Measurements from ENCODE around the gene MLLT3. TPM values are rescaled to one million over a fixed set of nuclear protein-coding genes. Genes with fewer than 3 reads are reported as not detected.

Gene MLLT3
- polyA plus RNA-seq, 5 donors = 21.3 to 39.8 (median 37.7) TPM

GRCh38 chr9:20512636-20513035, 109.7 kb downstream of the MLLT3 start:
- no peak for DNase-seq

DNA sequence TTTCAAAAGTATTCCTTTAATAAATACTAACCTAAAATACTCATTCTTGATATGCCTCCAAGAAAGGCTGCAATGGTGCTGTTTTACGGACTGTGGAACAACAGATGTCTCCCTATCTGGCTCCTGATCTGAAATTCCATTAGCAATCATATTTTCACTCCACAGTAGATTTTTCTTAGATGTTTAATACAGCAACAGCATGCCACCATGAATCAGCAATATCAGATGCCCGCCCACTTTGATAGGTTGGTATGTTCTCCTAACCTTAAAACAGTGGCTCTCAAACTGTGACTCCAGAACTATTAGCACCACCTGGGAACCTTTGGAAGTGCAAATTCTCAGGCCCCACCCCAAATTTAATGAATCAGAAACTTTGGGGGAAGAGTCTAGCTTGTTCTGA, 110.2 kb downstream of the MLLT3 start:
- no peak for DNase-seq

- no peak for DNase-seq
These were observed 110.6 kb downstream of the MLLT3 start for GRCh38 chr9:20511686-20512085.

GRCh38 chr9:20509466-20509865, 112.8 kb downstream of the MLLT3 start:
- DNase-seq = no peak

DNA sequence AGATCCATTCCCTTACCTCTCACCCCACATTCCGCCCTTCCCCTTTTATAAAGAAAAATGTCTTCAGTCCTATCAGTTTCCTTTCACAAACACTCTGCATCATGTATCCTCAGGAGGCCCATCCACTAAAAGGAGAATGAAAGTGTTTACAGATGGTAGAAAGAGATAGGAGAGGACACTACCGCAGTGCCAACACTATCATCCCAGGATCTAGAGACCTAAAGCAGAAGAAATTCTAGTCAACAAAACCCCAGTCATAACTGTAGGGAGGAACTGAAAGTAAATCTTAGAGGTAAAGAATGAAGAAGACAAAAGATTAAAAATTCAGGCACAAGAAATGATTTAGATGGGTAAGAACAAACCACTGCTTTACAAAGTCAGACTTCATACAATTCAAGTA, 114.1 kb downstream of the MLLT3 start:
- DNase-seq = no peak

DNA sequence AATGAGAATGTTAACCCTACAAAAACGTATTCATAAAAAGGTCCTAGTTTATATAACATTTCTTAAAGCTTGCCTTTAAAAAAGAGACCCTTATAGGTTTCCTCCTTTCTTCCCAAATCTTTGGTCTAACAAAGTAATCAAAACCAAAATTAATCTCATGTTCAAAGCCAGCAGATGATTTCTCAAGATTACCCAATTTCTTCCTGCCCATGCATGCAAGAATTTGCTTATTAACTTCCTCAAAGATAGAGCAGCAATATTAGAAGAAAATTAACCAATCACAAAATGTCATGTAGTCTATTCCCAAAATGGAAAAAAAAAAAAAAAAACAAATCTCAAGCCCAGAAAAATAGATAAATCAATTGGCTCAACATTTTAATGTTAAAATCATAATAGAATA, 114.9 kb downstream of the MLLT3 start:
- no peak for DNase-seq

DNA sequence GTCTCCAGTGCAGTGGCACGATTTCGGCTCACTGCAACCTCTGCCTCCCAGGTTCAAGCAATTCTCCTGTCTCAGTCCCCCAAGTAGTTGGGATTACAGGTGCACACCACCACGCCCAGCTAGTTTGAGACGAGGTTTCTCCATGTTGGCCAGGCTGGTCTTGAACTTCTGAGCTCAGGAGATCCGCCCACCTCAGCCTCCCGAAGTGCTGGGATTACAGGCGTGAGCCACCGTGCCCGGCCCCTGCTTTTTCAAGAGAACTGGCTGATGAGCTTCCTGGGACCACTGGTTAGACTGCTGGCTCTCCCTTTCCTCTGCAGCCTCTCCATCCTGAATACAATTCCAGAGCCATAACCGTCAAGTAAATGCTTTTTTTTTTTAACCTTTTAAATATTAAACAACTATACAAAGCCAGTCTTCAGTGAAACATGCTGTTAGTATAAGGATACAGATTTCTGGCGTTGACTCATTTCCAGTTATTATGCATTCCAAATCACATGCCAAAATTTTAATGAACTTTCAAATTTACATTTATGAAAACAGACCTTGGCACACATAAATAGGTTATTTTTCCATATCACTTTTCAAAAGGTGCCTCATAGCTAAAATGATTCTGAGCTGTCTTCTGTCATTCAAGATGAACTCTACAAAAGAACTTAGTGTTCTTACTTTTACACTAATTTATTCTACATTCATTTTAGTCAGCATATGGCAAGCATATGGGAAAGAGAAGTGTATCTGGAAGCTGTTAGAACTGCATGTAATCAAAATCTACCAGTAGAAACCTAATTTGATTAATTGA, 116.0 kb downstream of the MLLT3 start:
- peak in 1 of 2 donors; percentile 7 for DNase-seq

DNA sequence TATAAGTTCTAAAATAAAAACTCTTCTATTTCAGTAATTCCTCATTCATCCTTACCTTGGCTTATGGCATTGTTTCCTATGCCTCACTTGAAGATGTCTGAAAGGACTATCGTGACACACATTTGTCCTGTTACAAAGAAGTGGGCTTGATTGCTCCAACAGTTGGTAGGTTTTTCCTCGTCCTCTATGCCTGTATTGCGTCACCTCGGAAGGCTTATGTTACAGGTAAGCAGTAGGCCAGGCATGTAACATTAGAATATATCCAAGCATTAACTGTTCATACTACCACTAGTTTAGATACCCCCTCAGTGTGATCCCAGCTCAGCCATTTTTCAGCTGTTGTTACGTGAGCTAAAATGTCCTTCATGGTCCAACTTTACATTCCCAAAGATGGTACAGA, 116.7 kb downstream of the MLLT3 start:
- no peak for DNase-seq

GRCh38 chr9:20504930-20505329, 117.4 kb downstream of the MLLT3 start:
- DNase-seq = no peak

DNA sequence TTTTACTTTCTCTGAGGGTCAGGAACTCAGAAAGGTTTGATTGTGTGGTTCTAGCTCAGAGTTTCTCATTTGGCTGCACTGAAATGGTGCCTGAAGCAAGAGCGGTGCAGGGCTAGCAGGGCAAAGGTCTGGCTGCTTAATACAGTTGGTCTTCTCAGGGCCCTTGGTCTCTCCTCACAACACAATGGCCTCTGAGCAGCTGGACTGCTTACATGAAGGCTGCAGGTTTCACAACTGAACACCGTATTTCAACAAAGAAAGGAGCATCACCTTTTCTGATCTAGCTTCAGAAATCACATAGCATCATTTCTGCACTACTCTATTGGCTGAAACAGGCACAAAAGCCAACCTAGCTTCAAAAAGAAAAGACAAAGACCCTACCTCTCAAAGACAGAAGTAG, 122.2 kb downstream of the MLLT3 start:
- DNase-seq = no peak

- DNase-seq = no peak
These were observed 123.3 kb downstream of the MLLT3 start for GRCh38 chr9:20499013-20499412.

- no peak for DNase-seq
These were observed 126.0 kb downstream of the MLLT3 start for GRCh38 chr9:20496328-20496727.

DNA sequence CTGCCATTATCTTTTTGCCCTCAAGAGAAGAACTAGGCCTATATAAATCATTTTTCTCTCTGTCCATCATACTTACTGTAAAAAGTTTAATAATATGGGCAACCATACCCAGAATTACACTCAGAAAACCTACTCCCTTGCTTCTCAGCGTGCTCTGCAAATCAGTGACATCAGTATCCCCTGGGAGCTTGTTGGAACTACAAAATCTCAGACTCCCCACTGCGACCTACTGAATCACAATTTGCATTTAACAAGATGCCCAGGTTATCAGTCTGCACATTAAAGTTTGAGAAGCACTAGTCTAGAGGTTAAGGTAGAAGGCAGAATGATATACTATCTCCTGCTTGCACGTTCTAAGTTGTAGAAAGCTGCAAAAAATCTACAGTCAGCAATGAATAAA, 127.2 kb downstream of the MLLT3 start:
- no peak for DNase-seq

DNA sequence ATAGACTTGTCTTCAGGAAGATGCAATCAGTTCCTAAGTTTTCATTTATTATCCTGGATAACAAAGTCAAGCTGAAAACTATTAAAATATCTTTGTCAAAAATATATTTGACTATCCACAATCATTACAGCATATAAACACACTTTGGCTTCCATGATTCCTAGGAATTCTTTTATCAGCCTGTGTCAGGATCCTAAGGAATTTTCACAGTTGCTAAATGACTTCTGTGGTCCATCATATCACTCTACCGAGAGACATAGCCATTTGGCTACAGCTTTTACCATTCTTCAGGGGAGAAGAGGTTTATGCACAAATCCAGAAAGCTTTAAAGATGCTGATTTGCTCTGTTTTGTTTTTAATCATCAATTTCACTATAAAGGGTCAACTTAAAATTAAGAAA, 128.3 kb downstream of the MLLT3 start:
- DNase-seq = no peak

- DNase-seq = no peak
These were observed 129.5 kb downstream of the MLLT3 start for GRCh38 chr9:20492772-20493171.

DNA sequence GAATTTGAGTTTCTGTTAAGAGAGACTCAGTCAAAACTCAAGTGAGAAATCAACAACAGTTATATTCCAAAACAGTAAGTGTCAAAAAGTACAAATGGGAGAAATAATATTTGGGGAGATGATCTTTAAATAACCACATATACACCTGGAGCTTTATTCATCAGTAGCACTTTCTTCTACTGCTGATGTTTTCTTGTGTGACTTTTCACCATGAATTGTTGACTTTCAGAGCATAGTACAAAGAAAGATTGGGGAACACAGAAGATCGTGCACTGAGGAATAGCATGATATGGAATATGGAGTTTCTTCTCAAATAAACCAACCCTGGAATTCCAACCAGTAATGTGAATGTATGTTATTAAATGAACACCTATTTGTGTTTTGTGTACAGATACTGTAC, 130.7 kb downstream of the MLLT3 start:
- no peak for DNase-seq

GRCh38 chr9:20490246-20490834, 132.0 kb downstream of the MLLT3 start:
- no peak for DNase-seq

DNA sequence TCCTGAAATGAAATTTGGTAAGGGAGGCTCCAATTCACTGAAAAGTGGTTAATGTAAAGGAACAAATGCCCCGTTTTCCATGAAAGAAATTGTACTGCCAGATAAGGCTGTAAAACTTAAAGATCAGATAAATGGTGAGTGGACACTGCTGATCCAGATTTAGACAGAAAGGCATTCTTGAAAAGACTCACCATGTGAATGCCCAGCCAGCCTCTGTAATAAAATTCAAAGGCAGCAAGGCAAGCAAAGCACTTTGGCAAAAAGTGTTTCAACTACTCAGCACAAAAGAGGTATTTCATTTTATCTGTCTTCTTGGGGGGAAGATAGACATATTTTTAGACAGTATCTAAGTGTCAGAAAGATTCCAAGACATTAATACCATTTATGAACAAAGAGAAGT, 133.6 kb downstream of the MLLT3 start:
- DNase-seq = no peak

DNA sequence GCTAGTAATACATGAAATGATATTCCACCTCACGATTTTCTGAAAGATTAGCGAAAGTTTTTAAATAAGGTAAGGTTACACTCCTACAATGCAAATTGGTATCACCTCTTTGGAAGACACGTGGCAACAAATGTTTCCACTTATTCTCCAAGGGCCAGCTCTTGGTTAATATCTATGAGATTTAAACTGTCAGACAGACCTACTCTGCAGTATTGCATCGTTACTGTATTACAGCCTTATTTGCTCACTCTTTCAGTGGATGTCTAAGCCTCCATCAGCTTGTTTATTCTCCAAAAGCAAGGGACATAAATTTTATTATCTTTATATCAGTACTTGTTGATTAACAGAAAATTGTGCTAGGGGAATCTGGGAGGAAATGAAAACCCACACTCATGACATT, 135.7 kb downstream of the MLLT3 start:
- DNase-seq = no peak

- DNase-seq = no peak
These were observed 140.9 kb downstream of the MLLT3 start for GRCh38 chr9:20481437-20481836.

GRCh38 chr9:20480249-20480648, 142.1 kb downstream of the MLLT3 start:
- DNase-seq = no peak

- no peak for DNase-seq
These were observed 142.7 kb downstream of the MLLT3 start for GRCh38 chr9:20479419-20480155.

- no peak for DNase-seq
These were observed 143.5 kb downstream of the MLLT3 start for GRCh38 chr9:20478786-20479185.
